SK-N-SH (cell line): ENCODE measurements around the gene CCL7. TPM values are rescaled to one million over a fixed set of nuclear protein-coding genes. Genes with fewer than 3 reads are reported as not detected.

ENCODE experiments used
- CTCF ChIA-PET: fragments of 300-600, 350-600 bp; formaldehyde crosslinking; extraction: SDS; loops from one replicate; lab custom pipeline; 2021; lab: Yijun Ruan, JAX
- POLR2A ChIA-PET: fragments of 350-600 bp; sonication (Branson Sonifier 250); formaldehyde crosslinking; extraction: SDS; loops from one replicate; lab custom pipeline; 2020; ENCODE audit warnings: antibody characterized with exemption, inconsistent platforms; lab: Yijun Ruan, JAX
- DNase-seq: peaks from one replicate; pipeline ENCODE4 v3.0.0; 2012
- H2AFZ ChIP-seq: fragments of 200-600 bp; sonication (generic); 2 replicates; pipeline ENCODE4 v1.8.1; 2016; ENCODE audit warnings: antibody characterized with exemption, mild to moderate bottlenecking, low read depth
- H3F3A ChIP-seq: fragments of 200-600 bp; sonication (generic); replicated peaks from 2 replicates; pipeline ENCODE3; 2016; ENCODE audit warnings: antibody characterized with exemption, mild to moderate bottlenecking; ENCODE audit not compliant: insufficient read depth
- H3K27ac ChIP-seq, 2 experiments: fragments of 200-500 bp in 1 of 2; fragments of 200-600 bp in 1 of 2; sonication (Bioruptor generic) in 1 of 2; sonication (generic), shearing (Covaris generic) in 1 of 2; 2 replicates each; pipeline versions ENCODE4 v1.5.1 to v1.6.1; 2014 to 2016; ENCODE audit warnings: low read depth in 2 of 2, inconsistent platforms in 1 of 2, low read length in 1 of 2, mild to moderate bottlenecking in 1 of 2, mixed read lengths in 1 of 2
- H3K27me3 ChIP-seq: fragments of 200-600 bp; sonication (generic), shearing (Covaris generic); 2 replicates; pipeline ENCODE4 v1.6.1; 2016; ENCODE audit warnings: mixed run types; ENCODE audit not compliant: insufficient read depth
- H3K36me3 ChIP-seq, 2 experiments: fragments of 200-500 bp in 1 of 2; fragments of 200-600 bp in 1 of 2; sonication (Bioruptor generic) in 1 of 2; sonication (generic) in 1 of 2; replicated peaks in 1 of 2; 2 replicates each; pipeline versions ENCODE3 to v1.5.1; 2014 to 2016; ENCODE audit warnings: low read length in 1 of 2, mild to moderate bottlenecking in 1 of 2; ENCODE audit not compliant: insufficient read depth in 2 of 2, control insufficient read depth in 1 of 2
- H3K4me1 ChIP-seq, 2 experiments: fragments of 200-500 bp in 1 of 2; fragments of 200-600 bp in 1 of 2; sonication (Bioruptor generic) in 1 of 2; sonication (generic), shearing (Covaris generic) in 1 of 2; 2 replicates each; pipeline versions ENCODE4 v1.5.1 to v1.6.1; 2014 to 2016; ENCODE audit warnings: low read depth in 1 of 2, low read length in 1 of 2, mixed run types in 1 of 2; ENCODE audit not compliant: insufficient read depth in 2 of 2, control insufficient read depth in 1 of 2
- H3K4me2 ChIP-seq: fragments of 200-600 bp; sonication (generic), shearing (Covaris generic); 2 replicates; pipeline ENCODE4 v1.6.1; 2017; ENCODE audit warnings: mixed run types
- H3K4me3 ChIP-seq, 2 experiments: fragments of 200-500 bp in 1 of 2; fragments of 200-600 bp in 1 of 2; sonication (Bioruptor generic) in 1 of 2; sonication (generic), shearing (Covaris generic) in 1 of 2; 2 replicates each; pipeline versions ENCODE4 v1.5.1 to v1.8.1; 2014 to 2016; ENCODE audit warnings: low read depth in 2 of 2, inconsistent platforms in 1 of 2, low read length in 1 of 2, mild to moderate bottlenecking in 1 of 2, mixed read lengths in 1 of 2, moderate library complexity in 1 of 2
- H3K79me2 ChIP-seq: fragments of 200-600 bp; sonication (generic); 2 replicates; pipeline ENCODE4 v1.8.1; 2017; ENCODE audit warnings: mild to moderate bottlenecking; ENCODE audit not compliant: insufficient read depth
- H3K9ac ChIP-seq: fragments of 200-600 bp; sonication (generic); 2 replicates; pipeline ENCODE4 v1.6.1; 2017; ENCODE audit warnings: mixed run types
- H3K9me2 ChIP-seq: fragments of 200-600 bp; sonication (generic); 2 replicates; pipeline ENCODE4 v1.6.1; 2017; ENCODE audit warnings: mixed run types
- H3K9me3 ChIP-seq: fragments of 200-600 bp; sonication (generic); 2 replicates; pipeline ENCODE4 v1.6.1; 2017; ENCODE audit warnings: mixed run types, mild to moderate bottlenecking, moderate library complexity
- H4K20me1 ChIP-seq: fragments of 200-600 bp; sonication (generic); 2 replicates; pipeline ENCODE4 v1.6.1; 2017; ENCODE audit warnings: mild to moderate bottlenecking, mixed run types; ENCODE audit not compliant: insufficient read depth
- CHD2 ChIP-seq: fragments of 150-350 bp; IDR thresholded peaks from 2 replicates; pipeline ENCODE4 v1.6.1; 2018; ENCODE audit warnings: low read length; ENCODE audit not compliant: partially characterized antibody
- EP300 ChIP-seq, 2 experiments: IDR thresholded peaks; 2 replicates each; pipeline versions ENCODE4 v1.4.0 to v1.6.1; 2012; ENCODE audit warnings: borderline replicate concordance in 1 of 2, low read depth in 1 of 2, low read length in 1 of 2
- FOSL2 ChIP-seq: IDR thresholded peaks from 2 replicates; pipeline ENCODE4 v1.4.0; 2012; ENCODE audit warnings: low read depth, mild to moderate bottlenecking, moderate library complexity, borderline replicate concordance
- IRF3 ChIP-seq: fragments of 150-350 bp; IDR thresholded peaks from 2 replicates; pipeline ENCODE4 v1.6.1; 2016; ENCODE audit warnings: mild to moderate bottlenecking, low read depth, low read length
- JUND ChIP-seq: IDR thresholded peaks from 2 replicates; pipeline ENCODE4 v1.4.0; 2012
- MEF2A ChIP-seq: IDR thresholded peaks from 2 replicates; pipeline ENCODE4 v1.4.0; 2012; ENCODE audit warnings: low read depth, borderline replicate concordance
- NFIC ChIP-seq: IDR thresholded peaks from 2 replicates; pipeline ENCODE4 v1.4.0; 2012; ENCODE audit warnings: borderline replicate concordance
- NRF1 ChIP-seq: IDR thresholded peaks from 2 replicates; pipeline ENCODE4 v1.6.1; 2012; ENCODE audit warnings: low read depth, mild to moderate bottlenecking, low read length
- PBX3 ChIP-seq: IDR thresholded peaks from 2 replicates; pipeline ENCODE4; 2012
- POLR2AphosphoS5 ChIP-seq: IDR thresholded peaks from 2 replicates; pipeline ENCODE4 v1.6.1; 2012; ENCODE audit warnings: low read depth, low read length
- REST ChIP-seq: IDR thresholded peaks from 2 replicates; pipeline ENCODE4 v1.6.1; 2012; ENCODE audit warnings: mild to moderate bottlenecking, low read depth, low read length, moderate library complexity
- TCF12 ChIP-seq: IDR thresholded peaks from 2 replicates; pipeline ENCODE4 v1.4.0; 2012
- TEAD4 ChIP-seq: IDR thresholded peaks from 2 replicates; pipeline ENCODE4 v1.4.0; 2012; ENCODE audit warnings: mild to moderate bottlenecking, borderline replicate concordance; ENCODE audit not compliant: insufficient read depth
- USF2 ChIP-seq: fragments of 150-350 bp; IDR thresholded peaks from 2 replicates; pipeline ENCODE4 v1.6.1; 2017; ENCODE audit warnings: antibody characterized with exemption, low read length, low read depth, borderline replicate concordance
- WGBS: methylation state at CpG from one replicate; pipeline ENCODE4 v1.1.6; 2017; ENCODE audit warnings: low lambda C conversion rate; 5-methylcytosine and 5-hydroxymethylcytosine counted together
- polyA plus RNA-seq, 3 experiments: library from polyadenylated mRNA; depleted of rRNA; stranded (reverse); fragments of >200 nt; gene quantifications; 2 replicates each; pipeline ENCODE4 v1.2.3, GENCODE V29; 2012

CCL7 gene
- polyA plus RNA-seq, 1 of the 3 experiments (the other 2 are of a cell fraction): 0.72 TPM

GRCh38 chr17:34275881-34276280 is 5.9 kb downstream of the CCL7 start:
- CTCF ChIA-PET: interaction anchor here (4.3 kb wide), 1 partner anchor 86 kb away, joined by 15 read pairs; no protein-coding TSS in a partner anchor
- Histone ChIP-seq H3K27ac (peak overlapping the region in 1 of 2 experiments; percentile 23; a peak in 1 of 4 replicates), H3K79me2 (no peaks in the 10 kb centered on the region), H3K9ac (no peak overlapping the region), H4K20me1 (no peaks in the 10 kb centered on the region), H3K4me2 (no peak overlapping the region), H3K9me2 (no peaks in the 10 kb centered on the region), H3K4me3 (no peak overlapping the region), H3K9me3 (no peaks in the 10 kb centered on the region), H3K4me1 (no peaks in the 10 kb centered on the region), H3K27me3 (no peaks in the 10 kb centered on the region; the same call in 1 of the 2 replicates), H2AFZ (no peak overlapping the region), H3F3A (no peaks in the 10 kb centered on the region), H3K36me3 (no peaks in the 10 kb centered on the region)
- WGBS: 0% methylated on average over 1 of the region's 1 CpG
- no peak for DNase-seq
- POLR2A ChIA-PET: no interaction called here
- TF ChIP-seq IRF3 (no peak), REST (no peak), NRF1 (no peak), FOSL2 (peak; percentile 66), MEF2A (no peak), PBX3 (peak; percentile 69), EP300 (IDR thresholded peaks at IDR 0.05; ENCODE audit: borderline replicate concordance in 1 of 2, low read depth in 1 of 2, low read length in 1 of 2) (peak in 1 of 2 experiments; percentile 50; a peak in 1 of 4 replicates), CHD2 (no peak), POLR2AphosphoS5 (peak; percentile 38; the same call in 1 of the 2 replicates), USF2 (no peak), NFIC (peak; percentile 84), JUND (peak; percentile 66), TEAD4 (no peak), TCF12 (peak; percentile 86)
